Activated T-cell treated with anti-CD3 and anti-CD28 coated beads for 24 hours (primary cell): ENCODE measurements around the gene PLD2.
"Not testable (repeated sequence)": the region's sequence is repeated elsewhere in the genome, so short reads cannot be mapped to it uniquely, and the experiment has no call there.

Source experiments
- DNase-seq: peaks from one replicate; pipeline ENCODE4 v3.0.0-alpha.2; 2020; ENCODE audit warnings: low read depth

PLD2 gene

DNA sequence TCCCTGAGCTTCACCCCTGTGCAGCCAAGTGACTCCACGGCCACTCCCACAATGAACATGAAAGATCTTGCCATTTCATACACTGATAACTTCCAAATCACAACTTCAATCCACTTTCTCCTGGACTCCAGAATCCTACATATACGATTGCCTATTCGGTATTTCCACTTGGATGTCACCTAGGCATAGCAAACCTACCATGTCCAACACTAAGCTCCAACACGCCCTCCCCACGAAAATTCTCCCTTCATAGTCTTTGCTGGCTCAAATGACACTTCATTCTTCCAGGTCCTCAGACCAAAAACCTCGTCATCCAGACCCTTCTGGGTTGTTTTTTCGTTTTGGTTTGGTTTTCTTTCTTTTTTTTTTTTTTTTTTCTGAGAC lies 16.3 kb upstream of the PLD2 start:
- no peak for DNase-seq

DNA sequence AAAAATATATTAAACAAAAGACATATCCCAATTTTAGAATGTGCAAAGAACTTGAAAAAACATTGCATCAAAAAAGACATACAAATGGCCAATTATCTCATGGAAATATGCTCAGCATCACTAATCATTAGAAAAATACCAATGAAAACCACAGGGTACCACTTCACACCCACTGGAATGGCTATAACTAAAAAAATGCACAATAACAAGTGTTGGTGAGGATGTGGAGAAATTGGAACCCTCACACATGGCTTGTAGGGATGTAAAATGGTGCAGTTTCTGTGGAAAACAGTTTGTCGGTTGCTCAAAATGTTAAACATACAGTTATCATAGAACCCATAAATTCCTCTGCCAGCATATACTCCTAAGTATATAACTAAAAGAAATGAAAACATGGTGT lies 11.8 kb upstream of the PLD2 start:
- DNase-seq: no peak

DNA sequence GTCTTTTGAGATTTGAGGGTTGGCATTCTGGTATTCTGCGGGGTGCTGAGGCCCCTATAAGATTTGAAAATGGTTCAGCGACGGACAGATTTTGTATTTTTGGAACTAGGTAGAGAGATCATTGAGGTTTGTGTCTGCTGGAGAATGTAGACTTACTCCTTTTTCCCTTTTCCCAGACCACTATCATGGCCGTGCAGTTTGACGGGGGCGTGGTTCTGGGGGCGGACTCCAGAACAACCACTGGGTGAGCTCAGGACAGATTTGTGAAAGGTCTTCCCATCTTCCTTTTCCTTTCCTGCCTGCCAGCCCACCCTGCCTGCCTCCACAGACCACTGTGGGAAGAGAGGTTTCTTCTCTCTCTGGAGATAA lies 10.4 kb upstream of the PLD2 start:
- no peak for DNase-seq

DNA sequence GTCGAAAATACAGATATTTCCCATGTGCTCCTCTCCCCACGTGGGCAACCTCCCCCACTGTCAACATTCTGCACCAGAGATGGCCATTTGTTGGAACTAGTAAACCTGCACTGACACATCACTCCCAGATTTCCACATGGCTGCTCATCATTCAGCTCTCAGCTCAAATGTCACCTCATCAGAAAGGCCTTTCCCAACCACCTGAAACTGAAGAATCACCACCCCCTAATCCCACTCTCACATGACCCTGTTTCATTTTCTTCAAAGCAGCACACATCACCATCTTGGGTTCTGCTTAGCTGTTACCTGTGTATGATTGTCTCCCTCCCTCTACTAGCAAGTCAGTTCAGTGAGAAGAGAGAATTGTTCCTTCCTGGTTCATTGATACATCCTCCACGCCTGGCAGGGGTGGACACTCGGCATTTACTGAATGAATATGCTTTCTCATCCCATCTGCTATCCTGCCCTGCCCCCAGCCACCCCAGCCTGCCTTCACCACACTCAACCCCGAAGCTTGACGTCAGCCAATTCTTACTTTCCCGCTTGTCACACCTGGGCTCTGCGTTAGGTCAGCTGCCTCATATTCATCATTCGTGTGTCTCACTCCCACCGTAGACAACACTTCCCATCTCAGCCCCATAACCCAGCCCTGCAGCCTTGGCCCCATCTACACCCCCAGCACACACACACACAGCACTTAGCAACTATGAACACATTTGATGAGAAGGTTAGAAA lies 6.3 kb upstream of the PLD2 start:
- no peak for DNase-seq

DNA sequence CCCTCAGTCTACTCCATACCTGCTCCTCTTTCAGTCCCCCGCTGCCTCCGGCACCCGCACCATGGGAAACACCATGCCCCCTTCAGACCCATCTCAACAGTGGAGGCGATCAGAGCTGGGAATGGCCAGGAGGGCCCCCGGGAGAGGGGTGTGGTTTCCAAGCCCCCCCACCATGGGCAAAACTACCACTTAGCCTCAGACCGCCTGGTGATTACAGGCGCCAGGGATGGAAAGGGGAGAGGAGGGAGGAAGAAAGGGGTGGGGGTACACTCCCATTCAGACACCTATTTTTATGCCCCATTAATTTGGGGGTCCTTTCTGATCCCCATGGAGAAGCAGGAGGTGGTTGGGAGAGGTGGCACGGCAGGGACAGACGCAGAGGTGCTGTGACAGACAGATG lies 4.7 kb upstream of the PLD2 start, which contains the start of gene C17orf114:
TSS of gene C17orf114 (minus strand) at position 101 of the 400 bp plus-strand sequence.
- no peak for DNase-seq

DNA sequence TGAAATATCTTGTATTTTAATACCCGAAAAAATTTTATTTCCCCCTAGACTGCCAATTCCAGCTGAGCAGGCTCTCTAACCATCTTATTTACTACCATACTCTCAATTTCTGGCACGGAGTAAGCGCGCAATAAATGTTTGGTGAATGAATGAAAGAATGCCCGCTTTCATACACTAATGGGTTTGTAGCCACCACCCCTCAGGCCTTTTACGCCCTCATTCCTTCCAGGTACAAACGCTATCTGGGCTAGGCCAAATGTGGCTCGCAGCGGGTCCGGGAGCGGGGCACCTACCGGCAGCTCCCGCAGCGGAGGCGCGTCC lies 536 bp upstream of the PLD2 start:
- DNase-seq: no peak

DNA sequence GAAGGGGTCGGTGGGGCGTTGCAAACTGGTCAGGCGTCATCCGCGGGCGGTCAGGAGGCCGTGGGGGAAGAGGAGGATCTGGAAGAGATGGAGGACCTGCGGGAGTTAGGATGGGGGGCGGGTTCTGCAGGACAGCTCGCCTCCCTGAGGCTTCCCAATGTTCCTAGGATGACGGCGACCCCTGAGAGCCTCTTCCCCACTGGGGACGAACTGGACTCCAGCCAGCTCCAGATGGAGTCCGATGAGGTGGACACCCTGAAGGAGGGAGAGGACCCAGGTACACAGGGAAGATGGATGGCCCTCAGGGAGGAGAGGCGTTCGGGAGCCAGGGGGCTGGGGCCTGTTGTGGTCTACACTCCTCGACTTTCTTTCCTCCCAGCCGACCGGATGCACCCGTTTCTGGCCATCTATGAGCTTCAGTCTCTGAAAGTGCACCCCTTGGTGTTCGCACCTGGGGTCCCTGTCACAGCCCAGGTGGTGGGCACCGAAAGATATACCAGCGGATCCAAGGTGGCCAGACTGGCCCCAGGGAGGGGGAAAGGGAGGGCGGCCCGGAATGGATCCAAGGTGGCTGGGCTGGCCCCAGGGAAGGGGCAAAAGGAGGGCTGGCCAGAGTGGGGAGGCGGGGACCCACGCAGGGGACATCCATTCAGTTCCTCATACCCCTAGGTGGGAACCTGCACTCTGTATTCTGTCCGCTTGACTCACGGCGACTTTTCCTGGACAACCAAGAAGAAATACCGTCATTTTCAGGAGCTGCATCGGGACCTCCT lies 839 bp downstream of the PLD2 start:
- no peak for DNase-seq

DNA sequence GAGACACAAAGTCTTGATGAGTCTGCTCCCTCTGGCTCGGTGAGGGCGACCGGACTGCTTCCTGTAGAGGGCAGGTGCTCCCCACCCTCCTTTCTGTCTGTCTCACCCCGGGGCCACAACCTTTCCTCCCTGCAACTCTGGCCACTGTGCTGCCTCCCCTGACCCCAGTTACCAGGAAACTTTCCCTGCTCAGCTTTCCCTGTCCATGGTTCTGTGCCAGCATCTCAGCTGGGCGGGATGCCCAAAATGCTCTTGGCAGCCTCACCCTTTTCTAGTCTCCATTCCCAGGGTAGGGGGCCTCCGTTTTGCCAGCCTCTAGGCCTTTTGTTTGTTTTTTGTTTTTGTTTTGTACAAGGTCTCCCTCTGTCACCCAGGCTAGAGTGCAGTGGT lies 1.4 kb downstream of the PLD2 start:
- no peak for DNase-seq

DNA sequence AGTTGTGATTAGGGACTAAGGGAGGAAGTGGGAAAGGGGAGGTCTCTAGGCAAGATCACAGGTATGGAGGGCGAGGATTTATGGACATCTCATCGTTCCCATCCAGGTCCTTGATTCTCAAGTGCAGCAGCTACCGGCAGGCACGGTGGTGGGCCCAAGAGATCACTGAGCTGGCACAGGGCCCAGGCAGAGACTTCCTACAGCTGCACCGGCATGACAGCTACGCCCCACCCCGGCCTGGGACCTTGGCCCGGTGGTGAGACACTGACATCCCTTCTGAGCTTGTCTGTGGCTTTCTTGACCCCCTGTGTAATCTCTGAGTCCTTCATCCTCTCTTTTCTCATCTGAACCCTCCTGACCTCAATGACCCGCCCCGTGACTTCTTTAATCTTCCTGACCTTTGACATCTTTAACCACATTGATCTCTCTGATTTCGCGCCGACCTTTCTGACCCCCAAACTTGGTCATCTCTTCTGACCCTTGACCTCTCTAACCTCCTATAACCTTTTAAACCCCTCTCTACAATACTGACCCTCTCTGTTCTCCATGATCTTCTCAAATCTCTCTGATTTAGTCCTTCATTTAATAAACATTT lies 3.8 kb downstream of the PLD2 start:
- no peak for DNase-seq

DNA sequence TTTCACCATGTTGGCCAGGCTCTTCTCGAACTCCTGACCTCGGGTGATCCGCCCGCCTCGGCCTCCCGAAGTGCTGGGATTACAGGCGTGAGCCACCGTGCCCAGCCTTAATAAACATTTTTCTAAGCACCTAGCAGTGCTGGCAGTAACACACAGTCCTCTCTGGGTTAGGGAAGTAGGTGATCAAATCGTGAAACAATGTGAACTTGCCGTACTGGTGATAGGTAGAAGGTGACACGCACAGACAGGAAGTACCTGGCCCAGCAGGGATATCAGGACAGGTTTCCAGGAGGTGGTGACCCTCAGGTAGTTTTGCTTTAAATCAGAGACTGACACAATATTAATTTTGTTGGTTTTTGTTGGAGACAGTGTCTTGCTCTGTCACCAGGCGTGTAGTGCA lies 4.5 kb downstream of the PLD2 start:
- DNase-seq: no peak

DNA sequence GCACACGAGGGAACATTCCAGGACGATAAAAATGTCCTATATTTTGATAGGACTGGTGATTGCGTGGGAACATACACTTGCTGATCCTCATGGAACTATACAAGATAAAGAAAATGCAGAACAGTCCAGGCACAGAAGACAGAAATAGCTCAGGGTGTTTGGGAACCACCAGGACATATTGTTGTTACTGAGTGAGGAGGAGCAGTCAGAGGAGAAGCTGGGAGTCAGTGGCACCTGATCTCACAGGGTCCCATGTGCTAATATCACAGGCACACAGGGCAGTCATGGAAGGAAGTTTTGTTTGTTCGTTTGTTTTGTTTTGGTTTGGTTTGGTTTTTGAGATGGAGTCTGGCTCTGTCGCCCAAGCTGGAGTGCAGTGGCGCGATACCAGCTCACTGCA lies 5.7 kb downstream of the PLD2 start:
- no peak for DNase-seq

DNA sequence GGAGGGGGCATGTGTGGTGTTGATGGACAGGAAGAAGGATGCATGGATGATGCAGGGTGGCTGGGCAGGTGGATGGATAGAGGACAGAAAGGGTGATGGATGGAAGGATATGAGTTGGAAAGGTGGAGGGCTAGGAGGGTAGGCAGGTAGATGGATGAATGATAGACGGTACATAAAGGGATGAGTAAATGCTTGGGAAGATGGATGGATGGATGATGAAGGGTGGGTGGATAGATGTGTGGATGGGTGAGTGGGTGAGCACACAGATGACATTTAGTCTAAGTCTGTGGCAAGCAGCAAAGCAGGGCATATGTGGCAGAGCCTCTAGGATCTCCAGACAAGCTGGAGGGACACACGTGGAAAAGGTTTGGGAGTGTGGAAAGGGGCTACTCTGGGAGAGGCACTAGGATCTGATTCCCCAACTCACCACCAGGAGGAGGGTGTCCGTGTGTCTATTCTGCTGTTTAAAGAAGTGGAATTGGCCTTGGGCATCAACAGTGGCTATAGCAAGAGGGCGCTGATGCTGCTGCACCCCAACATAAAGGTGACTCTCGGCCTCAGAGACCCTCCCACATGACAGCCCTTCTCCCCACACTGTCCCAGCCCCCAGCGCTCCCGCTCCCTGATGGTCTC lies 8.2 kb downstream of the PLD2 start:
- DNase-seq: no peak

DNA sequence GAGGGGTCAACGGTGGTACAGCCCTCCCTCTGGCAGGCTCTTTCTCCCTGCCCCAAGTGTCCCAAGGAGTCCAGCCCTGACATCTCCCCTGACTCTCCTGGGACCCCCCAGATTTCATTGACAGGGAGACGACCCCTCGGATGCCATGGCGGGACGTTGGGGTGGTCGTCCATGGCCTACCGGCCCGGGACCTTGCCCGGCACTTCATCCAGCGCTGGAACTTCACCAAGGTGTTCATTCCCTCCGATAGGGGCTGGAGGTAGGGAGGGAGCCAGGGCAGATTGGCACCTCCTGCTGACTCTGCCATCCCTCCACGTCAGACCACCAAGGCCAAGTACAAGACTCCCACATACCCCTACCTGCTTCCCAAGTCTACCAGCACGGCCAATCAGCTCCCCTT lies 9.9 kb downstream of the PLD2 start:
- DNase-seq: no peak

DNA sequence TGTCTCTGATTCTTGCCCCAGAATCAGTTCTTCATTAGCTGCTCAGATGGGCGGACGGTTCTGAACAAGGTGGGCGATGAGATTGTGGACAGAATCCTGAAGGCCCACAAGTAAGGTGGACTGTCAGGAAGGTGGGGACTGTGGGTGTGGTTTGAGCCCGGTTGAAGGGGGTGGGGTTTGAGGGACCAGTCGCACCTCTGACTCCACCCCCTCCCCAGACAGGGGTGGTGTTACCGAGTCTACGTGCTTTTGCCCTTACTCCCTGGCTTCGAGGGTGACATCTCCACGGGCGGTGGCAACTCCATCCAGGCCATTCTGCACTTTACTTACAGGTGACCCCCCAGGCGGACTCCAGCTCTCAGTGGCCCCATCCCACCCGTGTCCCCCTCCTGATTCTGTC lies 11.3 kb downstream of the PLD2 start:
- no peak for DNase-seq

DNA sequence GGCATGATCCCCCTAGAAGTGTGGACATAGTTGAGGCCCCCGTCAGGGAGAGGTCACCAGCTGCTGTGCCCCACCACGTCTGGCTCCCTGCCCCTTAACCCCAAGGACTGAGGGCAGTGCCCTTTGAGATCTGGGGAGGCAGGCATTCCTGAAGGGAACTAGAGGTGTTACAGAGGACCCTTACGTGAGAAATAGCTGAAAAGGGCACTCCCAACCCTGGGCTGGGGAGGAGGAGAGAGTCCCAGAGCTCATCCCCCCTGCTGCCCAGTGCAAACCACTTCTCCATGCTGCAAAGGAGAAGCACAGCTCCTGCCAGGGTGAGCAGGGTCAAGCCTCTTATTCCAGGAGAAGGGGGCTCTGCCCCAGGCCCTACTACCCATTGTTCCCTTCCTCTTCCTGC lies 15.9 kb downstream of the PLD2 start:
- DNase-seq: no peak

DNA sequence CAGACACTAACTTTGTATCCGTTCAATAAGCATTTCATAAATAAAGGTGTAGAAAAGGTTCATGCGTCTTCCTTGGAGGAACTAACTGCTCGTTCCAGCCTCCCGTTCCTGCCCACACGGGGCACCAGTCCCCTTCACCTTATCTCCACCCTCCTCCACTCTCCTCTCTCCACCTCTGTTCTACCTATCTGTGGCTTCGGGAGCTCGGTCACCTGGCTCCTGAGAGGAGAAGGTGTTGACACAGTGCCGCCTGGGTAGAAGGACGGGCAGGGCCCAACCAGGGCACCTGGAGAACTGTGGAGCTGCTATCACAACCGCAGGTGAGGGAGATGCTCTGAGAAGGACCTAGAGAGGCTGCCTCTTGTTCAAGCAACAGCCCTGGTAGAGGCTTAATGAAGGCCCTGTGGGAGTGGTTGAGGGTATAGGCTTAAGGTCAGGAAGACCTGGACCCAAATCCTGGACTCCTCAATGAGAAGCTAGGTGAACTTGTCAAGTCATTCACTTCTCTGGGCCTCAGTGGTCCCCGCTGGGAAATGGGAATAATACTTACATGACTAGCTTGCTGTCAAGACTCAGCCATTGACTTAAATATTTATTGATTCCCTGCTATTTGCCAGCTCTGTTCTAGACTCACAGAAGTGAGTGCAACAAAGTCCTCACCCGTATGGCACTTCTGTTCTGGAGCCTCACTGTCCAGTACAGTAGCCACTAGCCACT lies 16.6 kb downstream of the PLD2 start:
- no peak for DNase-seq

DNA sequence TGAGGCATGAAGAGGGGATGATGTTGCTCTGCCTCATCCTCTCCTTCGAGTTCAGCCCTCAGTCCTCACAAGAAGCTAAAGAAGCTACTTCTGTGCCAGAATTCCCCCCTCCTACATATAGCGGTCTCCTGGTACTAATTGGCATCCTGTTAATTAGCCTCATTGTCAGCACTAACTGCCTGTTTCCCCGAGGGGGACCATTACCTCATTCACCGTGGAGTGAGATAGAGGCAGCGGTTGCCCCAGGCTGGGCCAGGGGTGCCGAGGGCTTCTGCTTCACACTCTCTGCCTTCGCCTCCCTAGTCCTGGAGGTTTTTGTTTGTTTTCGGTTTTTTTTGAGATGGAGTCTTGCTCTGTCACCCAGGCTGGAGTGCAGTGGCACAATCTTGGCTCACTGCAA lies 20.4 kb downstream of the PLD2 start:
- DNase-seq: no peak

DNA sequence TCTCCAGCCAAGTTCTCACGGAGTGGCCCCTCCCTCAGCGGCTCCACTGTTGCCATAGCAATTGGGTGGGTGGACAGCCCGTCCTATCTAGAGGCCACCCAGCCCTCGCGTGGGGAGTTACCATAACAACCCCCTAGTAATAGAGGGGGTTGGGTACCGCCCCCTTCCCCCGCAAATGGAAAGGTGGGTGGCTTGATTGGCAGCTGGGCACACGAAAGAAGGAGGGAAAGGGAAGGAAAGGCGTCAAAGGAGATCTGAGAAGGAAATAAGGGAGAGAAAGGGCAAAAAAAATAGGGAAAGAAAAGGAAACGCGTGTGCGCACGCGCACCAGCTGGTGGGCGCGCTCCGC lies 25.9 kb downstream of the PLD2 start:
- not testable (repeated sequence) for DNase-seq

DNA sequence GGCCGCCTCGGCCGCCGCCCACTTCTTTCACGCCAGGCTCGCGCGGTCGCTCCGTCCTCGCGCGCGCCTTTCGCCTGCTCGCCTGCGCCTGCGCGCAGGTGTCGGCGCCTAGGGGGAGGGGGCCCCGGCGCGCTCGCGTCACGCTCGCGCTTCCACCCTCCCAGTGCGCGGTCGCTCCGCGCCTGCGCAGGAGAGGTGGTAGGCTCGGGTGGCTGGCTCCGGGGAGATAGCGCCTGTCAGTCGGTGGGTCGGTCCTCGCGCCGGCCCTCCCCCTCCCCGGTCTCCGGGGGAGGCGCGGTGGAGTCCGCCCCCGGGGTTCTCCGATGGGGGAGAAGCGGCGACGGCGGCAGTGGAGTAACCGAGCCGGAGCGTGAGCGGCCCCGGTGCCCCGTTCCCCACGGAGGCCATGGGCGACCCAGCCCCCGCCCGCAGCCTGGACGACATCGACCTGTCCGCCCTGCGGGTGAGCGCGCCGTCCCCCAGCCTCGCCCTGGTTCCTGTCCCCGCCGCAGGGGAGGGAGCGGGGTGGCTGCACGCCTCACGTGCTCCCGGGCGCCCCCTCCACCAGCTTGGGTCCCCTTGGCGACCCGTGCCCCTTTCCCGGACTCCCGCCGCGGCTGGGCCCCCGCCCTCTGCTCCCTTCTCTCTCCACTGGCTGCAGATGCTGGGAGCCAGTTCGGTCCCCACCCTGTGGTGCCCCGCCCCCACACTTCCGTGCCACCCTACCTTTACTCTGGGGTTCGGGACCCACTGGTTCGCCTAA lies 26.4 kb downstream of the PLD2 start, which contains the start of gene MINK1:
TSS of gene MINK1 (plus strand) at position 163 of the 763 bp plus-strand sequence. CDS start at position 407, 244 bp downstream.
- peak; percentile 85 for DNase-seq

DNA sequence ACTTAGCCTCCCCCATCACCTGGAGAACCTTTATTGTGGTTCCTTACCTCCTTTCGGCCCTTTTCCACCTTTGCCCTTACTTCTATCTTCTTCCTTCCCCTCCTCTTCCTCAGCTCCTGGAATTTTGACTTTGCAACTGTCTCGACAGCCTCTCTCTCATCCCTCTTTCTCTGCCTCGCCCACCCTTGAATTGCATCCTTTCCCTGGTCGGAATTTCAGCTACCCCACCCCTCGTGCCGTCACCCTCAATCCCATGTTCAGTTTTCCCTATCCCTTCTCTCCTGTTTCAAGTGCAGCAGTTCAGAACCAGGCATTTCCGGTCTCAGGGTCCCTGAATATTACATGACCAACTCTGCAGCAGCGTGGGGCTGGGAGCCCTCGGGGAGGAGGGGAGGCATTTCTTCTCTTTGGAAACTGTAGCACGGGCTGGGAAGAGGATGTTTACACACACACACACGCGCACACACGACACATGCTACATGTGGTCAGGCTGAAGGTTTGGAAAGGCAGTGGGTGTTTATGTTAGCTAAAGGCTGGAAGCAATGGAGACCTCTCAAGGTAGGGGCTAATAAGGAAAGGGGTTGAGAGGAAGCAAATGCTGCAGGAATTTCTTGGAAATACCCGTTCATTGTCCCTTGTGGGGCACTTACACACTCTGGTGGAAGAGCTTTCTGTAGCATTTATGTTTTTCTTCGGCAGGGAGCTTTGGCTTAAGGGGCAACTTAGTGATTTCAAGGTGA lies 27.2 kb downstream of the PLD2 start:
- no peak for DNase-seq

DNA sequence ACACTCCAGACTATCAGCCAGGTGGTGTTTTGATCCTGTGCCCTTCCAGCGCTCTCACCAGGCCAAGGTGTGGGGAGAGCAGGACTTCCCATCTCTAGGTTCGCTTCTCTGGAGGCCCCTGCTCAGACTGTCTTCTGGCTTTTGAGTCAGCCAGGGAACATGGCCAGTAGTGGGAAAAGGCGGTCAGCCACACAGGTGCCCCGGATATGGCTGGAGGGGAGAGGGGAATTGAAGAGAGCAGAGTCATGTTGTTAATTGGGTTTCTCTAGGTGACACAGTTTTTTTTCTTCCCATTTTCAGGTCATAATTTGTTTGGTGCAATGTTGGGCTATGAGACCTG lies 27.7 kb downstream of the PLD2 start:
- no peak for DNase-seq
